Osteocyte (in vitro differentiated cells): ENCODE measurements around the gene LRRC27. TPM values are rescaled to one million over a fixed set of nuclear protein-coding genes. Genes with fewer than 3 reads are reported as not detected.

Source experiments
- DNase-seq: peaks from one replicate; pipeline ENCODE4 v3.0.0; 2021; ENCODE audit warnings: mixed read lengths; ENCODE audit not compliant: unreplicated experiment; ENCODE audit errors: extremely low spot score
- H3K27ac Mint-ChIP-seq: one replicate; pipeline ENCODE4 v1.8.0; 2021; ENCODE audit warnings: mild to moderate bottlenecking, mixed read lengths; ENCODE audit not compliant: unreplicated experiment
- H3K27me3 Mint-ChIP-seq: one replicate; pipeline ENCODE4 v1.8.0; 2021; ENCODE audit warnings: mixed read lengths; ENCODE audit not compliant: unreplicated experiment
- H3K36me3 Mint-ChIP-seq: one replicate; pipeline ENCODE4 v1.8.0; 2021; ENCODE audit warnings: mixed read lengths; ENCODE audit not compliant: unreplicated experiment
- H3K4me1 Mint-ChIP-seq: one replicate; pipeline ENCODE4 v1.8.0; 2021; ENCODE audit warnings: mixed read lengths; ENCODE audit not compliant: unreplicated experiment
- H3K4me3 Mint-ChIP-seq: one replicate; pipeline ENCODE4 v1.8.0; 2021; ENCODE audit warnings: mild to moderate bottlenecking, moderate library complexity, mixed read lengths; ENCODE audit not compliant: unreplicated experiment
- H3K9me3 Mint-ChIP-seq: one replicate; pipeline ENCODE4 v1.8.0; 2021; ENCODE audit warnings: mixed read lengths; ENCODE audit not compliant: unreplicated experiment
- total RNA-seq: library from RNA; stranded (reverse); gene quantifications from 2 replicates; pipeline ENCODE4 v1.2.1, GENCODE V29; 2021
- TF ChIP-seq, protein P1 (sequence below): fragments of 200-600 bp; sonication (generic); IDR thresholded peaks from 2 replicates; pipeline ENCODE4 v1.5.0; 2021; ENCODE audit warnings: antibody characterized with exemption, mild to moderate bottlenecking, moderate library complexity

The LRRC27 gene
- total RNA-seq, 1 donor from 2014 or later: 18.9 TPM

GRCh38 chr10:132400547-132401151 lies 68.7 kb downstream of the LRRC27 start:
- Mint-ChIP-seq H3K27ac (no peak overlapping the region), H3K27me3 (no peaks in the 10 kb centered on the region), H3K36me3 (peaks cover 4% of the 10 kb centered on the region), H3K4me3 (no peak overlapping the region), H3K4me1 (peaks cover 21% of the 10 kb centered on the region), H3K9me3 (no peaks in the 10 kb centered on the region)
- DNase-seq: no peak
- TF ChIP-seq, protein P1, sequence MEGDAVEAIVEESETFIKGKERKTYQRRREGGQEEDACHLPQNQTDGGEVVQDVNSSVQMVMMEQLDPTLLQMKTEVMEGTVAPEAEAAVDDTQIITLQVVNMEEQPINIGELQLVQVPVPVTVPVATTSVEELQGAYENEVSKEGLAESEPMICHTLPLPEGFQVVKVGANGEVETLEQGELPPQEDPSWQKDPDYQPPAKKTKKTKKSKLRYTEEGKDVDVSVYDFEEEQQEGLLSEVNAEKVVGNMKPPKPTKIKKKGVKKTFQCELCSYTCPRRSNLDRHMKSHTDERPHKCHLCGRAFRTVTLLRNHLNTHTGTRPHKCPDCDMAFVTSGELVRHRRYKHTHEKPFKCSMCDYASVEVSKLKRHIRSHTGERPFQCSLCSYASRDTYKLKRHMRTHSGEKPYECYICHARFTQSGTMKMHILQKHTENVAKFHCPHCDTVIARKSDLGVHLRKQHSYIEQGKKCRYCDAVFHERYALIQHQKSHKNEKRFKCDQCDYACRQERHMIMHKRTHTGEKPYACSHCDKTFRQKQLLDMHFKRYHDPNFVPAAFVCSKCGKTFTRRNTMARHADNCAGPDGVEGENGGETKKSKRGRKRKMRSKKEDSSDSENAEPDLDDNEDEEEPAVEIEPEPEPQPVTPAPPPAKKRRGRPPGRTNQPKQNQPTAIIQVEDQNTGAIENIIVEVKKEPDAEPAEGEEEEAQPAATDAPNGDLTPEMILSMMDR: no peak

DNA sequence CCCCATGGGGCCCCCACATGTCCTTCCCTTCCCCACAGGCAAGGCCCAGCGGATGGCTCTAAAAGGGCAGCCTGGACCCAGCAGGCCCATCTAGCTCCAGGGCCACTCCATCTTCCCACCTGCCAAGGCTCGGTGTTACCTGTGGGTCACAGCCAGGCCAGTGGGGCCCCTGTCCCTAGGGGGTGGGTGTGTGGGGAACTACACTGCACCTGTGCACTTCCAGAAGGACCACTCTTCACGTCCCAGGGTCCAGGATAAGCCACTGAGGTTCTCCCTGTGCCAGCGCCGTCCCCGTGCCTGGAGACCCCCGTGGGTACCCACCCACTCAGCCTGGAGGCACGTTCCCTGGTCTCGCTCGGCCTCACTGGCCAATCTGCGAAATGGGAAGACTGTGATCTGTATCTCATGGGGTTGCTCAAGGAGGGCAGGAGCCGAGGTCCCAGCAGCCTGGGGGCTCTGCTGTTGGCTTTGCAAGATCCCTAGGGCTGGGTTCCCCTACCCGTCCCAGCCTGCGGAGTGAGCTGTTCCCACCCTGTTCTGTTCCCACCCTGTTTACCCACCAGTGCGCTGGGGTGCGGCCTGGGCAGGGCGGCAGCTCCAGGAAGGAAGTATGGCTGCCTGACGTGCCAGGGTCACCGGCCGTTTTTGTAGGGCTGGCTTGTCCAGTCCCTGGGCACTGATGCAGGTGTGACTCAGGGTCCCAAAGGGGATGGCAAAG lies 69.6 kb downstream of the LRRC27 start:
- H3K27me3 Mint-ChIP-seq: no peaks in the 10 kb centered on the region
- H3K27ac Mint-ChIP-seq: no peak overlapping the region
- H3K4me3 Mint-ChIP-seq: no peak overlapping the region

GRCh38 chr10:132402781-132403241 lies 70.8 kb downstream of the LRRC27 start:
- TF ChIP-seq, protein P1: no peak
- no peak overlapping the region for H3K27ac Mint-ChIP-seq
- H3K4me1 Mint-ChIP-seq: peaks cover 25% of the 10 kb centered on the region
- peaks cover 8% of the 10 kb centered on the region for H3K36me3 Mint-ChIP-seq
- H3K4me3 Mint-ChIP-seq: no peak overlapping the region
- no peaks in the 10 kb centered on the region for H3K27me3 Mint-ChIP-seq
- no peak for DNase-seq
- H3K9me3 Mint-ChIP-seq: no peaks in the 10 kb centered on the region

More for the DNA sequence above, 69.6 kb downstream of the LRRC27 start:
- TF ChIP-seq, protein P1: no peak
- Mint-ChIP-seq H3K9me3 (no peaks in the 10 kb centered on the region), H3K36me3 (peaks cover 8% of the 10 kb centered on the region), H3K4me1 (peaks cover 21% of the 10 kb centered on the region)
- DNase-seq: no peak

GRCh38 chr10:132403511-132404168 lies 71.6 kb downstream of the LRRC27 start:
- TF ChIP-seq, protein P1: no peak
- H3K36me3 Mint-ChIP-seq: peaks cover 8% of the 10 kb centered on the region
- no peaks in the 10 kb centered on the region for H3K9me3 Mint-ChIP-seq
- H3K4me3 Mint-ChIP-seq: no peak overlapping the region
- H3K27me3 Mint-ChIP-seq: no peaks in the 10 kb centered on the region
- H3K4me1 Mint-ChIP-seq: peaks cover 28% of the 10 kb centered on the region
- no peak for DNase-seq
- no peak overlapping the region for H3K27ac Mint-ChIP-seq
